ENCODE measurements around the gene ETHE1. TPM values are rescaled to one million over a fixed set of nuclear protein-coding genes. Genes with fewer than 3 reads are reported as not detected.

Gene ETHE1
- total and polyA plus RNA-seq, 2 donors from 2014 or later, result 61.3 to 81.8 TPM

DNA sequence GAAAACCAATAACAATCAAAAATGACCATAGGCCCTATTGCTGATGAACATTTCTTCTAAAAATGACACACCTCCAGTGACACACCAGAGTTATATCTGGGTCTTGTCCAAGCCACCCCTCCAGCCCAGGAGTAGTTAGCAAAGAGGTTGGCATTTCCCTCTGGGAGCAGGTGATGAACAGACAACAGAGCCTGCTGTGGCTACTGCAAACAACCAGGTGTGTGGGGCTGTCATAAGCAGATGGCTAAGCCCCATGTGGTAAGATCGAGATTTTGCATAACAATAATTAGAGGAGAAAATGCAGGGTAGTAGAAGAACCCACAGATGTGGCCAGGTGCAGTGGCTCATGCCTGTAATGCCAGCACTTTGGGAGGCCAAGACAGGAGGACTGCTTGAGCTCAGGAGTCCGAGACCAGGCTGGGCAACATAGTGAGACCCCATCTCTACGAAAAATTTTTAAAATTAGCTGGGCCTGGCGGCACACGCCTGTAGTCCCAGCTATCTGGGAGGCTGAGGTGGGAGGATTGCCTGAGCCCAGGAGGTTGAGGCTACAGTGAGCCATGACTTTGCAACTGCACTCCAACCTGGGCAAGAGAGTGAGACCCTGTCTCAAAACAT is 43.3 kb upstream of the ETHE1 start:
- DNase-seq (no peak), FAIRE-seq (no peak)
- Histone ChIP-seq H3K9me3 (ENCODE audit: control insufficient read depth in 2 of 3, insufficient read depth in 1 of 3, low read length in 3 of 3) (no peaks in the 10 kb centered on the region), H3K4me3 (ENCODE audit: low read length in 3 of 3) (no peak overlapping the region), H3K9ac (ENCODE audit: low read length in 3 of 3) (no peak overlapping the region), H3K27ac (ENCODE audit: low read depth in 2 of 2, low read length in 2 of 2) (no peak overlapping the region), H3K36me3 (ENCODE audit: control insufficient read depth in 2 of 3, insufficient read depth in 3 of 3, low read length in 3 of 3) (peaks cover 0 to 6% (median 0%) of the 10 kb centered on the region in 3 donors), H3K27me3 (ENCODE audit: control insufficient read depth, insufficient read depth, low read length) (no peaks in the 10 kb centered on the region), H3K4me1 (ENCODE audit: control insufficient read depth in 2 of 3, insufficient read depth in 2 of 3, low read depth in 1 of 3, low read length in 3 of 3) (peaks cover 0 to 6% (median 5%) of the 10 kb centered on the region in 3 donors)
- intact Hi-C loops (cut with DNase I), result no loop called here
- TF ChIP-seq, protein P1, sequence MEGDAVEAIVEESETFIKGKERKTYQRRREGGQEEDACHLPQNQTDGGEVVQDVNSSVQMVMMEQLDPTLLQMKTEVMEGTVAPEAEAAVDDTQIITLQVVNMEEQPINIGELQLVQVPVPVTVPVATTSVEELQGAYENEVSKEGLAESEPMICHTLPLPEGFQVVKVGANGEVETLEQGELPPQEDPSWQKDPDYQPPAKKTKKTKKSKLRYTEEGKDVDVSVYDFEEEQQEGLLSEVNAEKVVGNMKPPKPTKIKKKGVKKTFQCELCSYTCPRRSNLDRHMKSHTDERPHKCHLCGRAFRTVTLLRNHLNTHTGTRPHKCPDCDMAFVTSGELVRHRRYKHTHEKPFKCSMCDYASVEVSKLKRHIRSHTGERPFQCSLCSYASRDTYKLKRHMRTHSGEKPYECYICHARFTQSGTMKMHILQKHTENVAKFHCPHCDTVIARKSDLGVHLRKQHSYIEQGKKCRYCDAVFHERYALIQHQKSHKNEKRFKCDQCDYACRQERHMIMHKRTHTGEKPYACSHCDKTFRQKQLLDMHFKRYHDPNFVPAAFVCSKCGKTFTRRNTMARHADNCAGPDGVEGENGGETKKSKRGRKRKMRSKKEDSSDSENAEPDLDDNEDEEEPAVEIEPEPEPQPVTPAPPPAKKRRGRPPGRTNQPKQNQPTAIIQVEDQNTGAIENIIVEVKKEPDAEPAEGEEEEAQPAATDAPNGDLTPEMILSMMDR (IDR thresholded peaks at IDR 0.05; ENCODE audit: borderline replicate concordance, extremely low read depth, insufficient read depth), result no peak

DNA sequence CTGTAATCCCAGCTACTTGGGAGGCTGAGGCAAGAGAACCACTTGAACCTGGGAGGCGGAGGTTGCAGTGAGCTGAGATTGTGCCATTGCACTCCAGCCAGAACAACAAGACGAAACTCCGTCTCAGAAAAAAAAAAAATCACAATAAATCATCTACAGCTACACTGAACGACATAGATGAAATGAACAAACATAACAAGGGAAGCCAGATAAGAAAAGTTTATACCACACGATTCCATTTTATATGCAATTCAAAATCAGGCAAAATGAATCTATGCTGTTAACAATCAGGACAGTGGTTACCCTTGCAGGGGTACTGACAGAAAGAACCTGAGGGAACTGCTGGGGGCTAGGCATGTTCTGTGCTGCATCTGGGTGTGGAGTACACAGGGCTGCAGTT is 42.7 kb upstream of the ETHE1 start:
- Histone ChIP-seq H3K27ac (ENCODE audit: low read depth in 2 of 2, low read length in 2 of 2) (no peak overlapping the region), H3K9me3 (ENCODE audit: control insufficient read depth in 2 of 3, insufficient read depth in 1 of 3, low read length in 3 of 3) (no peaks in the 10 kb centered on the region), H3K9ac (ENCODE audit: low read length in 3 of 3) (no peak overlapping the region), H3K36me3 (ENCODE audit: control insufficient read depth in 2 of 3, insufficient read depth in 3 of 3, low read length in 3 of 3) (peaks cover 0 to 6% (median 0%) of the 10 kb centered on the region in 3 donors), H3K27me3 (ENCODE audit: control insufficient read depth, insufficient read depth, low read length) (no peaks in the 10 kb centered on the region), H3K4me1 (ENCODE audit: control insufficient read depth in 2 of 3, insufficient read depth in 2 of 3, low read depth in 1 of 3, low read length in 3 of 3) (peaks cover 0 to 4% (median 3%) of the 10 kb centered on the region in 3 donors), H3K4me3 (ENCODE audit: low read length in 3 of 3) (no peak overlapping the region)
- TF ChIP-seq, protein P1 (IDR thresholded peaks at IDR 0.05; ENCODE audit: borderline replicate concordance, extremely low read depth, insufficient read depth), result no peak
- intact Hi-C loops (cut with DNase I), result no loop called here
- FAIRE-seq (no peak), DNase-seq (no peak)

DNA sequence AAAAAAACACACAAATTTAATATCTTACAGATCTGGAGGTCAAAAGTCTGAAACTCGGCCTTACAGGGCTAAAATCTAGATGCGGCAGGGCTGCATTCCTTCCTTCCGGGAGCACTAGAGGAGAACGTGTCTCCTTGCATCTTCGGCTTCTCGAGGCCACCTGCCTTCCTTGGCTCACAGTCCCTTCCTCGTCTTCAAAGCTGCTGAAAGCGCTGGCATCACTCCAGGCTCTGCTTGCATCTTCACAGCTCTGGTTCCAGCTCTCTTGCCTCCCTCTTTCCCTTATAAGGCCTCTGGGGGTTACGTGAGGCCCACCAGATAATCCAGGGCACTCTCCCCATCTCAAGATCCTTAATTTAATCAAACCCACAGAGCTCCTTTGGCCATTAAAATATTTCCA is 37.8 kb upstream of the ETHE1 start:
- DNase-seq (no peak), FAIRE-seq (no peak)
- no peak overlapping the region for H3K9ac ChIP-seq (ENCODE audit: low read length in 3 of 3)
- no peaks in the 10 kb centered on the region for H3K9me3 ChIP-seq (ENCODE audit: control insufficient read depth in 2 of 3, insufficient read depth in 1 of 3, low read length in 3 of 3)
- no peak overlapping the region for H3K27ac ChIP-seq (ENCODE audit: low read depth in 2 of 2, low read length in 2 of 2)
- intact Hi-C loops (cut with DNase I), result no loop called here
- TF ChIP-seq, protein P1 (IDR thresholded peaks at IDR 0.05; ENCODE audit: borderline replicate concordance, extremely low read depth, insufficient read depth), result no peak
- peaks cover 0 to 4% (median 4%) of the 10 kb centered on the region in 3 donors for H3K4me1 ChIP-seq (ENCODE audit: control insufficient read depth in 2 of 3, insufficient read depth in 2 of 3, low read depth in 1 of 3, low read length in 3 of 3)
- no peaks in the 10 kb centered on the region for H3K27me3 ChIP-seq (ENCODE audit: control insufficient read depth, insufficient read depth, low read length)
- H3K4me3 ChIP-seq (ENCODE audit: low read length in 3 of 3), result no peak overlapping the region
- H3K36me3 ChIP-seq (ENCODE audit: control insufficient read depth in 2 of 3, insufficient read depth in 3 of 3, low read length in 3 of 3), result peaks cover 6 to 12% (median 7%) of the 10 kb centered on the region in 3 donors

Data from kidney (tissue), 14 donors.